ENCODE results near the gene LIMK1.

The LIMK1 gene

GRCh38 chr7:74052628-74053027 lies 31.0 kb upstream of the LIMK1 start:
- intact Hi-C loops (cut with DNase I): no loop called here
- no peak for DNase-seq

GRCh38 chr7:74053589-74054186 lies 29.9 kb upstream of the LIMK1 start:
- intact Hi-C loops (cut with DNase I): no loop called here
- DNase-seq: no peak

GRCh38 chr7:74056096-74056915 lies 27.3 kb upstream of the LIMK1 start:
- DNase-seq: no peak
- intact Hi-C loops (cut with DNase I): no loop called here

- no peak for DNase-seq
- intact Hi-C loops (cut with DNase I): no loop called here
These were observed 26.2 kb upstream of the LIMK1 start for GRCh38 chr7:74057216-74057925.

GRCh38 chr7:74057987-74058386 lies 25.6 kb upstream of the LIMK1 start:
- no peak for DNase-seq
- intact Hi-C loops (cut with DNase I): no loop called here

- intact Hi-C loops (cut with DNase I): no loop called here
These were observed 25.1 kb upstream of the LIMK1 start for GRCh38 chr7:74058486-74058885.

GRCh38 chr7:74059037-74059436 lies 24.6 kb upstream of the LIMK1 start:
- intact Hi-C loops (cut with DNase I): no loop called here
- DNase-seq: no peak

More at GRCh38 chr7:74058486-74058885, 25.1 kb upstream of the LIMK1 start:
- DNase-seq: no peak

GRCh38 chr7:74059681-74060588 lies 23.7 kb upstream of the LIMK1 start:
- intact Hi-C loops (cut with DNase I): no loop called here

GRCh38 chr7:74061840-74062539 lies 21.6 kb upstream of the LIMK1 start:
- intact Hi-C loops (cut with DNase I): no loop called here
- DNase-seq: peak in 41 of 42 donors; percentile 39 to 87 (median 73)

More at GRCh38 chr7:74059681-74060588, 23.7 kb upstream of the LIMK1 start:
- no peak for DNase-seq

GRCh38 chr7:74063223-74063641 lies 20.4 kb upstream of the LIMK1 start:
- intact Hi-C loops (cut with DNase I): no loop called here
- no peak for DNase-seq

GRCh38 chr7:74063646-74064045 lies 20.0 kb upstream of the LIMK1 start:
- intact Hi-C loops (cut with DNase I): no loop called here
- DNase-seq: no peak

- DNase-seq: no peak
- intact Hi-C loops (cut with DNase I): loop anchor here (5.0 kb wide), 2 partner anchors 108 to 338 kb away; partner anchors contain the start of gene EIF4H
These were observed 18.9 kb upstream of the LIMK1 start for GRCh38 chr7:74064696-74065095.

- no peak for DNase-seq
These were observed 17.0 kb upstream of the LIMK1 start for GRCh38 chr7:74066626-74067025.

GRCh38 chr7:74068378-74069085 lies 15.1 kb upstream of the LIMK1 start:
- intact Hi-C loops (cut with DNase I): loop anchor here (5.0 kb wide), 2 partner anchors 104 to 334 kb away; partner anchors contain the start of gene EIF4H
- DNase-seq: no peak

More at GRCh38 chr7:74066626-74067025, 17.0 kb upstream of the LIMK1 start:
- intact Hi-C loops (cut with DNase I): loop anchor here (5.0 kb wide), 2 partner anchors 106 to 336 kb away; partner anchors contain the start of gene EIF4H

- intact Hi-C loops (cut with DNase I): loop anchor here (5.0 kb wide), 2 partner anchors 103 to 333 kb away; partner anchors contain the start of gene EIF4H
- DNase-seq: no peak
These were observed 14.5 kb upstream of the LIMK1 start for GRCh38 chr7:74069086-74069541.

- intact Hi-C loops (cut with DNase I): loop anchor here (5.0 kb wide), 2 partner anchors 102 to 332 kb away; partner anchors contain the start of gene EIF4H
- DNase-seq: no peak
These were observed 13.6 kb upstream of the LIMK1 start for GRCh38 chr7:74069790-74070618.
